HG03060 (cell line): Measurements from ENCODE around the gene IMMP2L.
A peak's percentile ranks its signal among the peaks of the same experiment; 100 is the strongest.
"Not testable (repeated sequence)": the region's sequence is repeated elsewhere in the genome, so short reads cannot be mapped to it uniquely, and the experiment has no call there.

Source experiments
- ATAC-seq: cut with Tn5 transposase; IDR thresholded peaks from one replicate; pipeline ENCODE4 v1.9.1; 2021; ENCODE audit warnings: low read depth, moderate number of reproducible peaks; ENCODE audit not compliant: unreplicated experiment

IMMP2L gene

GRCh38 chr7:111510584-111511378 is 51.5 kb downstream of the IMMP2L start:
- no peak for ATAC-seq

DNA sequence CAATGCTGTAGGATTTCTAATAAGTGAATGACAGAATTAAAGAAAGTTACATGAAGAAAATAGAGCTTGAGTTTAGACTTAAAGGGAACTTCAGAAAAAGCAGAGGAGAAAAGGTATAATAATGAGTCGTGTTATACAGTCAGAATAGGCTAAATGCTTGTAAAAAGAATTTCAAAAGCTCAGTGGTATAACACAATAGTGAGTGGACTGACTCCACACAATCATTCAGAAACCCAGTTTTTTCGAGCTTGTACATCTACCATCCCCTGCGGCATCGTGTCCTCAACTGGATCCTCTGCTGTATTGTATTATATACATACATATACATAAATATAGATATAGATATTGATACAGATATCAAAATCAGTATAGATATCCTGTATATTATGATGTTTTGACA is 52.2 kb downstream of the IMMP2L start:
- ATAC-seq: no peak

- no peak for ATAC-seq
Observed at GRCh38 chr7:111509288-111509687, 53.0 kb downstream of the IMMP2L start.

- no peak for ATAC-seq
Observed at GRCh38 chr7:111508387-111508786, 53.9 kb downstream of the IMMP2L start.

- ATAC-seq: not testable (repeated sequence)
Observed at GRCh38 chr7:111505422-111505821, 56.9 kb downstream of the IMMP2L start.

DNA sequence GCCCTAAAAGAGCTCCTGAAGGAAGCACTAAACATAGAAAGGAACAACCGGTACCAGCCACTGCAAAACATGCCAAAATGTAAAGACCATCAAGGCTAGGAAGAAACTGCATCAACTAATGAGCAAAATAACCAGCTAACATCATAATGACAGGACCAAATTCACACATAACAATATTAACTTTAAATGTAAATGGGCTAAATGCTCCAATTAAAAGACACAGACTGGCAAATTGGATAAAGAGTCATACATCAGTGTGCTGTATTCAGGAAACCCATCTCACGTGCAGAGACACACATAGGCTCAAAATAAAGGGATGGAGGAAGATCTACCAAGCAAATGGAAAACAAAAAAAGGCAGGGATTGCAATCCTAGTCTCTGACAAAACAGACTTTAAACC is 60.5 kb downstream of the IMMP2L start:
- ATAC-seq: not testable (repeated sequence)

DNA sequence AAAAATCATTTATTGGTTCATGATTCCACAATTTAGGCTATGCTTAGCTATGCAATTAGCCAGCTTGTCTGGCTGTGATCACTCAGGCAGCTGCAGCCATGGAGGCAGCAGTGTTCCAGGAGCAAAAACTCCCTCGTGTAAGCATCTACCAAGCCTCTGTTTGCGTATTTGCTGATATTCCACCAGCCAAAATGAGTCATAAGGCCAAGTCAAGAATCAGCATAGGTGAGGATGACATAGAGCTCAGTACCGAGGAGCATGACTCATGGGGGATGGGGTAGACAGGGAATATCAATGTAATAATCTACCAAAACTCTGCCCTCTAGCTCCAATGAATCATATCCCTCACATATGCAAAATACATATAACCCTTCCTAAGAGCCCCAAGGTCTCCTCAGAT is 63.3 kb downstream of the IMMP2L start:
- no peak for ATAC-seq

DNA sequence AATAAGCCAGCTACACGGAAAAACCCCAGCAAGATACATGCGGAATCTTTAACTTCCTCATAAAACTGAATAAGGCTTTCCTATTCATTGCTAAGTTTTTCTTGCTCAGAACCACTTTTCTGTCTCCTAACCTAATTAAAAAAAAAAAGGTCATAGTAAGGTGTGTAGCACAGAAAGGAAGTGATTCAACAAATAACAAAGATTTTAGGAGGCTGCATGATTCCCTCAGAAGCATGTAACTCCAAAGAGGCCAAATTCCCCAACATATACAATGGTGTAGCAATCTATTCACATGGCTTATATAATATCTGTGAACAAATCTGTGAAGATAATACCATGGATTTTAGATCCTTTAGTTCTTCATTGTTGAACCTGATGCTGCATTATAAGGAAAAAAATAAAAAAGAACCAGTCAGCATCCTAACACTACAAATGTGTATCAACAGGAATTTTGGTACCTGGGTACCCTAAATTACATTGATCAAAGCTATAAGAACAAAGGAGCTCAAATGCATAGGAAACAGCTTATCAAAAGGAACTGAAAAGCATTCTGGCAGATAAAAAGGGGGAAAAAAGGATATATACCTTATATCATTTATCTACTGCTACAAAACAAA is 63.8 kb downstream of the IMMP2L start:
- no peak for ATAC-seq

GRCh38 chr7:111495173-111495810 is 67.0 kb downstream of the IMMP2L start:
- ATAC-seq: no peak

- ATAC-seq: no peak
Observed at GRCh38 chr7:111492234-111492633, 70.1 kb downstream of the IMMP2L start.

DNA sequence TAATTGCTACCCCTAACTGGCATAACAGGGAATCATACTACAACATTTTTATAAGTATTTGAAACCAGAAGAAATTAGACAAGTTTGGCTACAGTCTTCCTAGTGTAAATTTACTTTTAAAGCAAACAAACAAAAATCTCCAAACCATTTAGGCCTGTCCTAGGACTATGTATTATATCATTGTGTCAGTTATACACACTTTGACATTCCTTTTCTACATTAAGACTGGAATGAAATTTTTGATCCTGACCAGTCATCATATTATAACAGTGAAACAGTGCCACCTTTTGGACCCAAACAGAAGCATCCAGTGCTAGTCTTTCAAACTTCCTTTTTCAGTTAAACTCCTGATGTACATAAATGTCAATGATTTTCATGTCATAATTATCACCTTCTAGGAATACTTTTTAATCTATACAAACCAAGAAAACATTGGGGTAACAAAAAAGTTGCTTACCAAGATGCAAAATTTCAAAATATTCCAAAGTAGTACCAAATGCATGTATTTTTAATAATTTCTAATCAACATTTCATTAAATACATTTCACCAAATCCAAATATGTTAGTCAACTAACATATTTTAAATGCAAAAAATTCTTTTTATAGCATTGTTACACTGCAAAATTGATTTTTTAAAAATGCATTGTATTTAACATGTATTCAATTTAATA is 75.7 kb downstream of the IMMP2L start:
- peak; percentile 80 for ATAC-seq

- ATAC-seq: no peak
Observed at GRCh38 chr7:111485701-111486380, 76.5 kb downstream of the IMMP2L start.

DNA sequence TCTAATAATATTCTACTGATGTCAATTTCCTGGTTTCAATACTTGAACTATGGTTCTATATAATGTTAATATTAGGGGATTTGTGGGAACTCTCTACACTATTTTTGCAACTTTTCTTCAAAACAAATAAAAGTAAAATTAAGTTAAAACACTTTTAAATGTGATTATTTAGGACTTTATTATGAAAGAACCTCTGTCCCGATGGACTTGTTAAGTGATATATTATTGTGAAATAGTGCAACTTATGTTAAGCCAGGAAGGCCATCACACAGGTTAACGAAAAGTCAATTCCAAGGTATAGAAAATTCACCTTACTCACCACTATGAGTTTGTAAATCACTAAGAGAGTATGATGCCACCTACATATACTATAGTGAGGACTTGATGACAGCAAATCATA is 79.2 kb downstream of the IMMP2L start:
- no peak for ATAC-seq

GRCh38 chr7:111477462-111478225 is 84.6 kb downstream of the IMMP2L start:
- ATAC-seq: no peak

- no peak for ATAC-seq
Observed at GRCh38 chr7:111476586-111477293, 85.6 kb downstream of the IMMP2L start.

DNA sequence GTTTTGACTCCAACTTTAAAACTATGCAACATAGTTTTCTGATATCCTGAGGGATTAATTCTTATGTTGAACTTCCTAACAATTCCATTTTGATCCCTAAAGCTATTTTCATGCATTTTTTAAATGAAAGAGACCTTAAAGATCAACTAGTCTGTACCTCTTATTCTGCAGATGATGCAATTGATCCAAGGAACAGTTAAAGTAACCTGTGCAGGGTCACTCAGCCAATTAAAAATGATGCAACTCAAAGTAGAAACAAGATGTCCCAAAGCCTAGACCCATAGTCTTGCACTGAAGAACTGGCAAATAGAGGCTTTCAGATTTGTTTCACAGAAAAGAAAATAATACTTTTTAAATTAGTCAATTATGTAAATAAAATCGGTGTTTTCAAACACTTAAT is 86.3 kb downstream of the IMMP2L start:
- no peak for ATAC-seq

DNA sequence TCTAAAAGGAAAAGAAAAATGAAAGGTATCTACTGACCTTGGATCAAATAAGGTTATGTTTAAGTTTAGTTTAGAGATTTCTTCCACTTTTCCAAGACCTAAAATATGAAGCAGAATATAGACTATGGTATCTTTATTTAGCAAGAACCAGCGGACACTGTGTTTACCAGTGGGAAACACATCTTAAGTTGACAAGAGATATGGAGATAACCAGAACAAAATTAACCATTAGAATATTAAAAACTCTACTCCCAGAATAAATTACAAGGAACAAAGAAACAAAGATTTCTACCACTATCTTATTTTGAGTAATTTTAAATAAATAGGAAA is 86.9 kb downstream of the IMMP2L start:
- no peak for ATAC-seq

DNA sequence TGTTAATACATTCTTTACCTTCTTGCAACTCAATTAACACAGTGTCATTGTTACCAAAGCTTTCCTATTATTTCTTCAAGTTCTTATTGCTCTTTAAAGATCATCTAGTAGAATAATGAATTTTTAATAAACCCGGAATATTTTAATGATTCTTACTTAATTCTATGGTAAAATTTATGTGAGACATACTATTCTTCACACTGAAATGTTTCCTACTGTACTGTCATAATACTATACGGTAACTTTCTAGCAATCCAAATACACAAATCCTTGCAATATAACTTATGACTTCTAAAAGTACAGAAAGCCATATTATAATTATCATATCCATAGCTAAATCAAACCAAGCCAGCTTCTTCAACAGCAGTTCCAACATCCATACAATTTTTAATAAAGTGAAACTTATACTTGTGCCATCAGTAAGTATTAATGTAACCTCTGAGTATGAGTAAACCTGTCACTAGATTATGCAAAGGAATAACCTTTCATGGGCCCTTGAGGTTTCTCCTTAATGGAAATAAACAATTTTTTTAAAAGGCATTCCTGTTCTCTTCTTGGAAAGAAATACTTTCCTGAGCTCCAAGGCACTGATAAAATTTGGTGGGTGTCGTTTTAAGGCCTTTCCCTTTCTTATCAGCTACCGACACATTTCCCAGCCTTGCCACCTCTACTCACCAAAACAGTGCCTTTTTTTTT is 87.4 kb downstream of the IMMP2L start:
- ATAC-seq: no peak
